Measurements from ENCODE around the gene MSH4.
"Not testable (repeated sequence)": the region's sequence is repeated elsewhere in the genome, so short reads cannot be mapped to it uniquely, and the experiment has no call there.

The MSH4 gene

GRCh38 chr1:75794382-75794781 lies 2.3 kb upstream of the MSH4 start:
- ATAC-seq: no peak
- TF ChIP-seq CSRNP3 (CRISPR knock-in tag; IDR thresholded peaks at IDR 0.05): no peak
- no peak for TF ChIP-seq GLIS3 (CRISPR knock-in tag; IDR thresholded peaks at IDR 0.05)

DNA sequence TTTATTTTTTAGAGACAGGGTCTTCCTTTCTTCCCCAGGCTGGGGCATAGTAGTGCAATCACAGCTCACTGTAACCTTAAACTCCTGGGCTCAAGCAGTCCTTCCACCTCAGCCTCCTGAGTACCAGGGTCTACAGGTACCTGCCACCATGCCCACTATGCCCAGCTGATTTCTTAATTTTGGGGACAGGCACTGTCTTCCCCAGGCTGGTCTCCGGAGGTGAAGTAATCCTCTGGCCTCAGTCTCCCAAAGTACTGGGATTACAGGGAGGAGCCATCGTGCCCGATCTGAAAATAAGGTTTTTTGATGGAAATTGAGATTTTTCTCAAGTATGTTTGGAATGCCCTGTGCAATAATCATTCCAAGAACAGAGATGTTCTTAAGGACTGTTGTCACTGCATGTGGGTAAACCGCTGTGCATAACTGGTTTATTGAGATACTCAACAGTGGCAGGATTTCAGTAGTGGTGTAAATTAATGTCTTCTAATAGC lies 934 bp upstream of the MSH4 start:
- no peak for TF ChIP-seq POU6F1 (CRISPR knock-in tag; IDR thresholded peaks at IDR 0.05; ENCODE audit: borderline replicate concordance, low read depth)
- TF ChIP-seq, protein P1, sequence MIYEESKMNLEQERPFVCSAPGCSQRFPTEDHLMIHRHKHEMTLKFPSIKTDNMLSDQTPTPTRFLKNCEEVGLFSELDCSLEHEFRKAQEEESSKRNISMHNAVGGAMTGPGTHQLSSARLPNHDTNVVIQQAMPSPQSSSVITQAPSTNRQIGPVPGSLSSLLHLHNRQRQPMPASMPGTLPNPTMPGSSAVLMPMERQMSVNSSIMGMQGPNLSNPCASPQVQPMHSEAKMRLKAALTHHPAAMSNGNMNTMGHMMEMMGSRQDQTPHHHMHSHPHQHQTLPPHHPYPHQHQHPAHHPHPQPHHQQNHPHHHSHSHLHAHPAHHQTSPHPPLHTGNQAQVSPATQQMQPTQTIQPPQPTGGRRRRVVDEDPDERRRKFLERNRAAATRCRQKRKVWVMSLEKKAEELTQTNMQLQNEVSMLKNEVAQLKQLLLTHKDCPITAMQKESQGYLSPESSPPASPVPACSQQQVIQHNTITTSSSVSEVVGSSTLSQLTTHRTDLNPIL (CRISPR knock-in tag; IDR thresholded peaks at IDR 0.05; ENCODE audit: low read depth): peak; percentile 12; the same call in 1 of the 2 replicates
- TF ChIP-seq GLIS3 (CRISPR knock-in tag; IDR thresholded peaks at IDR 0.05): 0 out of 2 replicates have a peak, but pooled peaks have one; percentile 58
- ATAC-seq: no peak

DNA sequence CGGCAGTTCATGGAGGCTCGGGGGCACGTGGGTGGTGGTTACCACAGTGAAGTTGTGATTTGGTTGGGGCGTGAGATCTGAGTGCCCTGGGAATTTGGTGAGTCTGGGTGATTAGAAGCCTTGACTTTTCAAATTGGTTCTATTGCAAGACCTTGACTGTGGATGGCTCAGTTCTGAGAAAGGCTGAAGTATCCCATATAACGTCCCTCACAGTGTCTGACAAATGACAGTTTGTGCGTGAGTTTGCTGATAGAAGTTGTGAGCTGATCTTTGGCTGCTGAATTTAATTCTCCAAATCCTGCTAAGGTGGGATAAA lies 549 bp downstream of the MSH4 start:
- ATAC-seq: peak; percentile 45; the same call in 1 of the 3 replicates
- TF ChIP-seq BACH2 (CRISPR knock-in tag; IDR thresholded peaks at IDR 0.05; ENCODE audit: borderline replicate concordance) (no peak), SNAI2 (CRISPR knock-in tag; IDR thresholded peaks at IDR 0.05) (no peak), OSR1 (CRISPR knock-in tag; IDR thresholded peaks at IDR 0.05) (no peak), ZNF70 (CRISPR knock-in tag; IDR thresholded peaks at IDR 0.05) (no peak), PATZ1 (CRISPR knock-in tag; IDR thresholded peaks at IDR 0.05; ENCODE audit: borderline replicate concordance) (no peak), POU6F1 (CRISPR knock-in tag; IDR thresholded peaks at IDR 0.05; ENCODE audit: borderline replicate concordance, low read depth) (no peak), ZFP30 (CRISPR knock-in tag; IDR thresholded peaks at IDR 0.05) (no peak), ISL1 (CRISPR knock-in tag; IDR thresholded peaks at IDR 0.05) (no peak)
- TF ChIP-seq, protein P1 (CRISPR knock-in tag; IDR thresholded peaks at IDR 0.05; ENCODE audit: low read depth): no peak

- ATAC-seq: peak; percentile 18
These were observed 1.0 kb downstream of the MSH4 start for GRCh38 chr1:75797606-75798216.

DNA sequence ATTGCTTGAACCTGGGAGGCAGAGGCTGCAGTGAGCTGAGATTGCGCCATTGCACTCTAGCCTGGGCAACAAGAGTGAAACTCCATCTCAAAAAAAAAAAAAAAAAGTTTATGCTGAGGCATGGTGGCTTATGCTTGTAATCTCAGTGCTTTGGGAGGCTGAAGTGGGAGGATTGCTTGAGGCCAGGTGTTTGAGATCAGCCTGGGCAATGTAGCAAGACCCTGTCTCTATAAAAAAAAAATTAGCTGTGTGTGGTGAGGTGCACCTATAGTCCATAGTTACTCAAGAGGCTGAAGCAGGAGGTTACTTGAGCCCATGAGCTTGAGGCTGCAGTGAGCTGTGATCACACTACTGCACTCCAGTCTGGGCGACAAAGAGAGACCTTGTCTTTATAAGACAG lies 4.8 kb downstream of the MSH4 start:
- ATAC-seq: not testable (repeated sequence)

More at GRCh38 chr1:75797606-75798216, 1.0 kb downstream of the MSH4 start:
- TF ChIP-seq BACH2 (CRISPR knock-in tag; IDR thresholded peaks at IDR 0.05; ENCODE audit: borderline replicate concordance) (no peak), CSRNP3 (CRISPR knock-in tag; IDR thresholded peaks at IDR 0.05) (no peak), ZNF8 (CRISPR knock-in tag; IDR thresholded peaks at IDR 0.05) (no peak)
